ENCODE data around the gene FAIM2.

GRCh38 chr12:49881415-49882247, 22.1 kb downstream of the FAIM2 start:
- TF ChIP-seq RAD21 (IDR thresholded peaks at IDR 0.05; ENCODE audit: insufficient read depth, low read depth, low read length): no peak
- no peak for TF ChIP-seq USF1 (IDR thresholded peaks at IDR 0.05; ENCODE audit: borderline replicate concordance, extremely low read length, insufficient read depth, low read depth, low read length)
- TF ChIP-seq ZNF274 (IDR thresholded peaks at IDR 0.05; ENCODE audit: insufficient read depth, insufficient read length): no peak
- no peak for TF ChIP-seq POLR2A (IDR thresholded peaks at IDR 0.05; ENCODE audit: low read depth, low read length)
- TF ChIP-seq ETV6 (conservative IDR thresholded peaks at IDR 0.05 in 1 of 2, IDR thresholded peaks at IDR 0.05 in 1 of 2; ENCODE audit: borderline replicate concordance in 1 of 2, low read depth in 1 of 2): no peak
- no peak for TF ChIP-seq CTCF (IDR thresholded peaks at IDR 0.05 in 2 of 3, conservative IDR thresholded peaks at IDR 0.05 in 1 of 3; ENCODE audit: control insufficient read depth in 2 of 3, extremely low read depth in 1 of 3, insufficient read depth in 1 of 3, low read depth in 3 of 3, low read length in 3 of 3)
- no peak for TF ChIP-seq EZH2 (IDR thresholded peaks at IDR 0.05; ENCODE audit: borderline replicate concordance, control insufficient read depth, low read depth, low read length)
- no peak for TF ChIP-seq NKRF (conservative IDR thresholded peaks at IDR 0.05)
- TF ChIP-seq MXI1 (IDR thresholded peaks at IDR 0.05; ENCODE audit: low read depth, low read length): no peak
- no peak for TF ChIP-seq TAF1 (IDR thresholded peaks at IDR 0.05; ENCODE audit: borderline replicate concordance, low read depth, low read length)
- TF ChIP-seq MTA2 (IDR thresholded peaks at IDR 0.05; ENCODE audit: low read depth): no peak
- no peak for TF ChIP-seq STAT3 (IDR thresholded peaks at IDR 0.05; ENCODE audit: low read depth, low read length)

Measured in GM12878 (cell line).